ENCODE results near the gene AFF3. TPM values are rescaled to one million over a fixed set of nuclear protein-coding genes. Genes with fewer than 3 reads are reported as not detected.

Gene AFF3
- total RNA-seq, 1 experiment from 2014 or later = 0.22 TPM

DNA sequence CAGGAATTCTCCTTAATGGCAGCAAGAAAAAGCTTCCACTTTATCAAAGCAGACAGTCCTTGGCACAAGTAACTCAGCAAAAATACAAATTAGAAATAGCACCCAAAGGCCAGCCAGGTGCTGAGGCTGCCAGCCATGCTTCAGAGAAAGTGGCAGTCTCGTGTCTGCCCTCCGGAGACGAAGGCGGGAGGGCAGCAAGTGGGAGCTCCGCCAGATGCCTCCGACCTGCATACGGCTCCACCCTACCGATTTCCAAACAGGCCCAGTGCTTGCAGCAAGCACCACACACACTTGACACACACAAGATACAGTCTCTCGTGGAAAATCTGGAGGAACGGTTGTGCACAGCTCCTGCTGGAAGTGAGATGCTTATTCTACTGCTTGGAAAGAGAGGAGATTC lies 517.7 kb downstream of the AFF3 start:
- no peak overlapping the region for H2BK12ac ChIP-seq (ENCODE audit: insufficient read length, low read depth, low read length)
- no peaks in the 10 kb centered on the region for H4K20me1 ChIP-seq (ENCODE audit: control insufficient read depth, insufficient read depth, insufficient read length)
- H3K23ac ChIP-seq (ENCODE audit: insufficient read length, low read depth, low read length) = no peak overlapping the region
- Mint-ChIP-seq H3K4me1 (no peaks in the 10 kb centered on the region), H3K9me3 (0 out of 5 replicates have a peak, but pooled peaks cover 0 to 2% of the 10 kb centered on the region in 2 experiments), H3K36me3 (ENCODE audit: insufficient read depth in 1 of 3, low read depth in 3 of 3) (no peaks in the 10 kb centered on the region; a peak in 1 of 7 replicates), H3K27me3 (ENCODE audit: low read depth) (peaks cover 2% of the 10 kb centered on the region; the same call in 1 of the 2 replicates), H3K27ac (no peak overlapping the region), H3K4me3 (no peak overlapping the region)
- no peak overlapping the region for H3K14ac ChIP-seq (ENCODE audit: insufficient read depth, low read length)
- H3K27ac ChIP-seq (ENCODE audit: insufficient read length, low read depth, low read length) = no peak overlapping the region
- no peak overlapping the region for H3K56ac ChIP-seq (ENCODE audit: insufficient read length, low read depth, low read length)
- H3T11ph ChIP-seq (ENCODE audit: low read length) = no peak overlapping the region
- H3K4me1 ChIP-seq (ENCODE audit: insufficient read depth, low read length) = no peaks in the 10 kb centered on the region
- H2AFZ ChIP-seq (ENCODE audit: low read length) = no peak overlapping the region
- no peaks in the 10 kb centered on the region for H3K23me2 ChIP-seq (ENCODE audit: insufficient read length, low read depth, low read length, poor library complexity, severe bottlenecking)
- H3K4me2 ChIP-seq (ENCODE audit: insufficient read depth, insufficient read length, low read length) = no peak overlapping the region
- TF ChIP-seq, protein P1, sequence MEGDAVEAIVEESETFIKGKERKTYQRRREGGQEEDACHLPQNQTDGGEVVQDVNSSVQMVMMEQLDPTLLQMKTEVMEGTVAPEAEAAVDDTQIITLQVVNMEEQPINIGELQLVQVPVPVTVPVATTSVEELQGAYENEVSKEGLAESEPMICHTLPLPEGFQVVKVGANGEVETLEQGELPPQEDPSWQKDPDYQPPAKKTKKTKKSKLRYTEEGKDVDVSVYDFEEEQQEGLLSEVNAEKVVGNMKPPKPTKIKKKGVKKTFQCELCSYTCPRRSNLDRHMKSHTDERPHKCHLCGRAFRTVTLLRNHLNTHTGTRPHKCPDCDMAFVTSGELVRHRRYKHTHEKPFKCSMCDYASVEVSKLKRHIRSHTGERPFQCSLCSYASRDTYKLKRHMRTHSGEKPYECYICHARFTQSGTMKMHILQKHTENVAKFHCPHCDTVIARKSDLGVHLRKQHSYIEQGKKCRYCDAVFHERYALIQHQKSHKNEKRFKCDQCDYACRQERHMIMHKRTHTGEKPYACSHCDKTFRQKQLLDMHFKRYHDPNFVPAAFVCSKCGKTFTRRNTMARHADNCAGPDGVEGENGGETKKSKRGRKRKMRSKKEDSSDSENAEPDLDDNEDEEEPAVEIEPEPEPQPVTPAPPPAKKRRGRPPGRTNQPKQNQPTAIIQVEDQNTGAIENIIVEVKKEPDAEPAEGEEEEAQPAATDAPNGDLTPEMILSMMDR (conservative IDR thresholded peaks at IDR 0.05) = no peak
- H3K79me1 ChIP-seq (ENCODE audit: insufficient read depth, low read depth, low read length, poor library complexity, severe bottlenecking) = no peaks in the 10 kb centered on the region
- H4K5ac ChIP-seq (ENCODE audit: insufficient read length, low read depth, low read length) = no peak overlapping the region
- no peaks in the 10 kb centered on the region for H3K79me2 ChIP-seq (ENCODE audit: insufficient read depth, low read length)
- no peaks in the 10 kb centered on the region for H3K27me3 ChIP-seq (ENCODE audit: insufficient read depth, low read length)
- no peak overlapping the region for H2BK120ac ChIP-seq (ENCODE audit: low read depth, low read length, poor library complexity, severe bottlenecking)
- no peak overlapping the region for H4K91ac ChIP-seq (ENCODE audit: insufficient read length, low read depth, low read length)
- no peak overlapping the region for H2BK5ac ChIP-seq (ENCODE audit: insufficient read length, low read length)
- no peak overlapping the region for H3K4ac ChIP-seq (ENCODE audit: low read depth, low read length)
- no peak overlapping the region for H2BK20ac ChIP-seq (ENCODE audit: low read depth, low read length, poor library complexity, severe bottlenecking)
- no peak overlapping the region for H2AK5ac ChIP-seq (ENCODE audit: insufficient read length, low read length)
- H4K8ac ChIP-seq (replicated peaks; ENCODE audit: insufficient read length, low read depth, low read length) = no peak overlapping the region
- no CpG with 5 or more reads among the region's 10 CpGs for WGBS (ENCODE audit: extremely low coverage, insufficient read length, low lambda C conversion rate)
- H3K9ac ChIP-seq (ENCODE audit: extremely low read depth, insufficient read length, low read length) = no peak overlapping the region
- DNase-seq = no peak
- H2BK15ac ChIP-seq (ENCODE audit: low read depth, low read length) = no peak overlapping the region
- no peak overlapping the region for H3K18ac ChIP-seq (ENCODE audit: insufficient read length, low read depth, low read length)
- H3K9me3 ChIP-seq (ENCODE audit: control insufficient read depth, low read depth, low read length) = no peaks in the 10 kb centered on the region
